PC-3 (cell line): Measurements from ENCODE around the gene CFAP99. TPM values are rescaled to one million over a fixed set of nuclear protein-coding genes. Genes with fewer than 3 reads are reported as not detected.

Experiments
- ATAC-seq: fragments of 200-7000 bp; cut with Tn5 transposase; 2 replicates; pipeline ENCODE4 v1.9.1; 2020; ENCODE audit warnings: mild to moderate bottlenecking, moderate library complexity
- BruUV-seq: library from RNA; stranded (reverse); fragments of 400-500 nt; replicated peaks from 2 replicates; lab custom pipeline; 2021; lab: Mats Ljungman, UMichigan
- CTCF ChIA-PET: fragments of 300-600 bp; sonication (Branson Sonifier 250); formaldehyde crosslinking; loops from one replicate; lab custom pipeline; 2022; ENCODE audit warnings: antibody characterized with exemption; lab: Charles Lee
- POLR2A ChIA-PET: fragments of 300-600 bp; sonication (Branson Sonifier 250); formaldehyde crosslinking; loops from one replicate; lab custom pipeline; 2022; ENCODE audit warnings: antibody characterized with exemption; ENCODE audit not compliant: unreplicated experiment; lab: Charles Lee
- DNase-seq: peaks from one replicate; pipeline ENCODE4 v3.0.0-alpha.2; 2015
- H2AFZ ChIP-seq: fragments of 300-600 bp; sonication (generic); 2 replicates; pipeline ENCODE4 v1.6.0; 2016; ENCODE audit warnings: antibody characterized with exemption, low read length
- H3F3A ChIP-seq: fragments of 300-600 bp; sonication (generic); one replicate; pipeline ENCODE4 v1.6.0; 2017; ENCODE audit warnings: antibody characterized with exemption, low read length, control low read depth, mild to moderate bottlenecking; ENCODE audit not compliant: unreplicated experiment
- H3K27ac ChIP-seq: fragments of 300-600 bp; sonication (generic); 2 replicates; pipeline ENCODE4 v1.5.1; 2016; ENCODE audit warnings: mild to moderate bottlenecking, low read length
- H3K27me3 ChIP-seq: fragments of 300-600 bp; sonication (generic); 2 replicates; pipeline ENCODE4 v1.6.1; 2016; ENCODE audit warnings: low read length, mixed read lengths
- H3K36me3 ChIP-seq: fragments of 300-600 bp; sonication (generic); 2 replicates; pipeline ENCODE4 v1.6.1; 2016; ENCODE audit warnings: low read depth, mixed run types, low read length, mixed read lengths
- H3K4me1 ChIP-seq: fragments of 300-600 bp; sonication (generic); 2 replicates; pipeline ENCODE4 v1.5.1; 2016; ENCODE audit warnings: low read length; ENCODE audit not compliant: insufficient read depth
- H3K4me2 ChIP-seq: fragments of 300-600 bp; sonication (generic); 2 replicates; pipeline ENCODE4 v1.6.0; 2016; ENCODE audit warnings: low read length
- H3K4me3 ChIP-seq: fragments of 300-600 bp; sonication (generic); 2 replicates; pipeline ENCODE4 v1.5.1; 2016; ENCODE audit warnings: mild to moderate bottlenecking, low read length, mixed read lengths
- H3K79me2 ChIP-seq: fragments of 300-600 bp; sonication (generic); 2 replicates; pipeline ENCODE4 v1.6.1; 2017; ENCODE audit warnings: low read length, mixed read lengths
- H3K9ac ChIP-seq: fragments of 300-600 bp; sonication (generic); 2 replicates; pipeline ENCODE4 v1.6.0; 2016; ENCODE audit warnings: mild to moderate bottlenecking, low read length
- H3K9me2 ChIP-seq: fragments of 300-600 bp; sonication (generic); replicated peaks from 2 replicates; pipeline ENCODE4 v1.6.1; 2016; ENCODE audit warnings: mixed run types, low read length, mixed read lengths
- H3K9me3 ChIP-seq: fragments of 300-600 bp; sonication (generic); 2 replicates; pipeline ENCODE4 v1.6.1; 2016; ENCODE audit warnings: low read length, mixed read lengths
- H4K20me1 ChIP-seq: fragments of 300-600 bp; sonication (generic); 2 replicates; pipeline ENCODE4 v1.6.1; 2016; ENCODE audit warnings: low read length, mixed read lengths
- CTCF ChIP-seq: fragments of 300-600 bp; sonication (generic); conservative IDR thresholded peaks from 2 replicates; pipeline ENCODE4 v1.5.1; 2017; ENCODE audit warnings: antibody characterized with exemption, low read depth, mild to moderate bottlenecking, low read length
- EZH2 ChIP-seq: fragments of 300-600 bp; sonication (generic); IDR thresholded peaks from one replicate; pipeline ENCODE4 v1.6.1; 2017; ENCODE audit warnings: antibody characterized with exemption, mild to moderate bottlenecking, low read length; ENCODE audit not compliant: unreplicated experiment
- EZH2phosphoT487 ChIP-seq: fragments of 300-600 bp; sonication (generic); IDR thresholded peaks from 2 replicates; pipeline ENCODE4 v1.6.1; 2018; ENCODE audit warnings: mild to moderate bottlenecking, antibody characterized with exemption, low read length, borderline replicate concordance
- intact Hi-C: fragments of 100-400 bp; cut with micrococcal nuclease; formaldehyde crosslinking; loops from 2 replicates; pipeline ENCODE4 v1.9.0; 2023
- total RNA-seq: library from RNA; depleted of rRNA; stranded (reverse); fragments of >200 nt; gene quantifications from 2 replicates; pipeline ENCODE4 v1.2.3, GENCODE V29; 2014

CFAP99 gene
- total RNA-seq, 1 experiment from 2014 or later, result not detected

DNA sequence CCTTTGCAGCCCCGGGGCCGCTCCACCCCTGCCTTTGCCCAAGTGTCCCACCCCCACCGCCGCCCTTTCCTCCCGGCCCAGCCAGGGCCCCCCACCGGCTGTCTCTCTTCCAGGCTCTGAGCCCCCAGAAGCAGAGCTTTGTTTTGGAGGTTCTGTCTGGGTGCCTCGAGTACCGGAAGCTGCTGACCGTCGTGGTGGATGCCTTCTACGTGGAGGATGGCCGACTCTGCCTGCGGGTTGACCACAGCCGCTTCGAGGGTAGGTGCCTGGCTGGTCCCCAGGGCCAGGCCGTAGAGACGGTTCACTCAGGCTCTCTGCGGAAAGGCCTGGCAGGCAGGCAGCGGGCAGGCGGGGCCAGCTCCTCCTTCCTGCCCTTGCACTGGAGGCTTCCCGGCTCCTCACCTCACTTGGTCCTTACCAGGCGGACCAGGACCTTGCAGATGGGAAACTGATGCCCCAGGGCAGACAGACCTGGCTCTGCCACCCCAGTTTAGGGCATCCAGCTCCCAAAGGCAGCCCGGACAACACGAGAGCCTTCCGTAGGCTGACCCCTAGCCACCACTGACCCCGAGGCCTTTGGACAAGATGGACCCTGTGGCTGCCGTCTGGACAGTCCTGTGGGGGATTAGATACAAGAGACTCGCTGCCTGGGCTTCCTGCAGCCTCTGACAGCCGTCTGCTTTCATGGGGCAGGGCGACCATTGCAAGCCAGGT lies 18.2 kb downstream of the CFAP99 start:
- ChIA-PET CTCF (interaction anchor here (0.6 kb wide), 1 partner anchor 32 kb away, joined by 3 read pairs; the partner anchor contains the start of gene RNF4), POLR2A (no interaction called here)
- Histone ChIP-seq H3K9me2 (no peaks in the 10 kb centered on the region), H3K27me3 (no peaks in the 10 kb centered on the region), H4K20me1 (no peaks in the 10 kb centered on the region), H3K4me3 (no peak overlapping the region), H3K79me2 (no peaks in the 10 kb centered on the region), H3K9me3 (no peaks in the 10 kb centered on the region), H3K4me2 (no peak overlapping the region), H3K36me3 (no peaks in the 10 kb centered on the region; the same call in 1 of the 2 replicates), H3K9ac (no peak overlapping the region), H3K27ac (no peak overlapping the region), H3K4me1 (peaks cover 6% of the 10 kb centered on the region; the same call in 1 of the 2 replicates), H2AFZ (no peak overlapping the region), H3F3A (no peaks in the 10 kb centered on the region)
- no peak for TF ChIP-seq CTCF
- no peak for TF ChIP-seq EZH2phosphoT487
- no peak for TF ChIP-seq EZH2
- ATAC-seq, result no peak
- intact Hi-C loops, result no loop called here
- no peak for DNase-seq
- no TSS peak for BruUV-seq

GRCh38 chr4:2437475-2438215 lies 18.9 kb downstream of the CFAP99 start:
- ChIA-PET POLR2A (no interaction called here), CTCF (no interaction called here)
- H3K9me3 ChIP-seq, result no peaks in the 10 kb centered on the region
- no peak overlapping the region for H3K9ac ChIP-seq
- H2AFZ ChIP-seq, result no peak overlapping the region
- H3K4me1 ChIP-seq, result peaks cover 6% of the 10 kb centered on the region; the same call in 1 of the 2 replicates
- DNase-seq (no peak), ATAC-seq (no peak)
- H3F3A ChIP-seq, result no peaks in the 10 kb centered on the region
- BruUV-seq, result no TSS peak
- no peaks in the 10 kb centered on the region for H3K9me2 ChIP-seq
- no peaks in the 10 kb centered on the region; the same call in 1 of the 2 replicates for H3K36me3 ChIP-seq
- H3K79me2 ChIP-seq, result no peaks in the 10 kb centered on the region
- intact Hi-C loops, result no loop called here
- H3K4me2 ChIP-seq, result no peak overlapping the region
- no peak overlapping the region for H3K4me3 ChIP-seq
- TF ChIP-seq CTCF (no peak), EZH2phosphoT487 (no peak), EZH2 (no peak)
- no peaks in the 10 kb centered on the region for H3K27me3 ChIP-seq
- H4K20me1 ChIP-seq, result no peaks in the 10 kb centered on the region
- no peak overlapping the region for H3K27ac ChIP-seq
